HEK293T (cell line): ENCODE data around the gene PLEKHF1.

Source experiments
- ARNT ChIP-seq: fragments of 450-650 bp; IDR thresholded peaks from 2 replicates; pipeline ENCODE4 v1.6.1; 2017; ENCODE audit warnings: mild to moderate bottlenecking
- BHLHE40 ChIP-seq: fragments of 450-650 bp; IDR thresholded peaks from 2 replicates; pipeline ENCODE4 v1.6.1; 2016; ENCODE audit warnings: mild to moderate bottlenecking, moderate library complexity, borderline replicate concordance
- CTBP1 ChIP-seq: fragments of 450-650 bp; IDR thresholded peaks from 2 replicates; pipeline ENCODE4 v1.6.1; 2016; ENCODE audit warnings: borderline replicate concordance
- ELF4 ChIP-seq: fragments of 450-650 bp; IDR thresholded peaks from 2 replicates; pipeline ENCODE4 v1.6.1; 2017; ENCODE audit warnings: antibody characterized with exemption
- FOXA1 ChIP-seq: fragments of 450-650 bp; IDR thresholded peaks from 2 replicates; pipeline ENCODE4 v1.6.1; 2016; ENCODE audit warnings: mild to moderate bottlenecking
- FOXK2 ChIP-seq: fragments of 450-650 bp; IDR thresholded peaks from 2 replicates; pipeline ENCODE4 v1.6.1; 2016; ENCODE audit warnings: mild to moderate bottlenecking
- FOXM1 ChIP-seq: fragments of 450-650 bp; IDR thresholded peaks from 2 replicates; pipeline ENCODE4 v1.6.1; 2017; ENCODE audit warnings: mild to moderate bottlenecking, borderline replicate concordance
- HDGF ChIP-seq: fragments of 450-650 bp; IDR thresholded peaks from 2 replicates; pipeline ENCODE4 v1.6.1; 2017; ENCODE audit warnings: antibody characterized with exemption, borderline replicate concordance
- L3MBTL2 ChIP-seq: fragments of 450-650 bp; conservative IDR thresholded peaks from 2 replicates; pipeline ENCODE4 v1.6.1; 2016; ENCODE audit warnings: mild to moderate bottlenecking
- LEF1 ChIP-seq: fragments of 450-650 bp; IDR thresholded peaks from 2 replicates; pipeline ENCODE4 v1.6.1; 2017; ENCODE audit warnings: mild to moderate bottlenecking, borderline replicate concordance
- SP1 ChIP-seq: fragments of 450-650 bp; IDR thresholded peaks from 2 replicates; pipeline ENCODE4 v1.6.1; 2017
- SUZ12 ChIP-seq: fragments of 450-650 bp; IDR thresholded peaks from 2 replicates; pipeline ENCODE4 v1.6.1; 2016; ENCODE audit warnings: mild to moderate bottlenecking
- TARDBP ChIP-seq: fragments of 450-650 bp; IDR thresholded peaks from 2 replicates; pipeline ENCODE4 v1.6.1; 2016
- ZNF384 ChIP-seq: fragments of 450-650 bp; IDR thresholded peaks from 2 replicates; pipeline ENCODE4 v1.6.1; 2016

DNA sequence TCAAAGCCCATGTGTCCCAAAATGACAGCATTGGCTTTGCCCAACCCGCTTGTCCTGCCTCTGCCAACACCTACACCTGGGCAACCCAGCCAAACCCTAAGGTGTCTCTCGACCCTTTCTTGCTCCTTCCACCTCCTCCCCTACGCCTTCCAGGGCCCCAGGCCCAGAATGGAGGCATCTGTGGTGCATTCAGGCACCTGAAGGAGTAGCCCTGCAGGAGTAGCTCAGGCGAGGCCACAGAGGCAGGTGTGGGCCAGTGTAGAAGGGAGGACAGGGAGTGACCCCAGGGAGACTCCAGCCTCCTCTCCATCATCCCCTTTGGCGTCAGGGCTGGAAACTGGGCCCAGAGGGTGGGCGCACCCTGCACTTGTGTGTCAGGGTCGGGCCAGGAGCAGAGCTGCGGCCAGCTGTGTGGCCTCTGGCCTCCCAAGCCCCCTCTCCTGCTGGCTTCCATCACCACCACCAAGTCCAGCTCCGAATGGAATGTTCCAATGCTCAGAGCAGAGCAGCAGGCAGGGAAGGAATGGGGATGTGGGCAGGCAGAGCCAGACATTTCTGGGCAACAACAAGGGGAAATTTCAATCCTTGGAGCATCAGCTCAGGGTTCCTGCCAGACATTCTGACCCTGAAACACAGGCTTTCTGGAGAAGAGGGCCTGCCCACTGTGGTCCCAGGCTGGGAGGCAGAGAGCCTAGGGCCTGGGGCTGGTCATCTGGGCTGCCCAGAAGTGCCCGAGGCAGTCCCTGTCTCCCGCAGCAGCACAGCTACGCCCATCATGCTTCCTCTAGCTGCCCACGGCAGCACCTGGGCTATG lies 16.4 kb downstream of the PLEKHF1 start:
- TF ChIP-seq FOXM1 (no peak), ARNT (no peak), SUZ12 (no peak), FOXA1 (no peak), ZNF384 (no peak), BHLHE40 (no peak), SP1 (no peak), TARDBP (no peak), L3MBTL2 (no peak), ELF4 (no peak), FOXK2 (no peak), CTBP1 (no peak), HDGF (no peak), LEF1 (no peak)
